Caki2 (cell line): ENCODE results near the gene OLFML1. TPM values are rescaled to one million over a fixed set of nuclear protein-coding genes. Genes with fewer than 3 reads are reported as not detected.

Source experiments
- DNase-seq: peaks from one replicate; pipeline ENCODE4 v3.0.0-alpha.2; 2015; ENCODE audit warnings: low read depth
- in situ Hi-C: cut with HindIII; loops from 2 replicates; pipeline ENCODE4 v1.10.0; 2016; ENCODE audit warnings: low sequenced_read_pairs, low pct_unique_long_range_greater_than_20kb, mixed read lengths
- total RNA-seq: library from RNA; depleted of rRNA; stranded (reverse); fragments of >200 nt; shearing (Covaris generic); gene quantifications from 2 replicates; pipeline ENCODE4 v1.2.3, GENCODE V29; 2014; ENCODE audit warnings: low replicate concordance

The OLFML1 gene
- total RNA-seq, 1 experiment from 2014 or later: not detected

DNA sequence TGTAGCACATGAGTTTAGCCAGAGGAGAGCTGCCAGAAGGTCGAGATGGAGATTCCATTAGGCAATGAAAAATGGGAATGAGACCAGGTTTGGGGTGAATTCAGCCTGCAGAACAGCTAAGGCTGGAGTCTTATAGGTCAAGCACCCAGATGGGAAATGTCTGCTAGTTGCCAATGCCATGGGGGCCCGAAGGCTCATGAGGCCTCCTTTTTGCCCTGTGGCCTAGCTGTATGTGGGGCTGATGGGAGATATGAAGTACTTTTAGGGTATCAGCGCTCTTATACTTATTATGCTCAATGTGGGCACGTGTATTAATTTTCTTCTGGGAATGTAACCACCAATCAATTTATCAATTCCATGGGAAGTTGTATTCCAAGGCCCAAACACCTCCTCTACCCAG, 37.2 kb downstream of the OLFML1 start:
- in situ Hi-C loops: no loop called here
- DNase-seq: no peak

DNA sequence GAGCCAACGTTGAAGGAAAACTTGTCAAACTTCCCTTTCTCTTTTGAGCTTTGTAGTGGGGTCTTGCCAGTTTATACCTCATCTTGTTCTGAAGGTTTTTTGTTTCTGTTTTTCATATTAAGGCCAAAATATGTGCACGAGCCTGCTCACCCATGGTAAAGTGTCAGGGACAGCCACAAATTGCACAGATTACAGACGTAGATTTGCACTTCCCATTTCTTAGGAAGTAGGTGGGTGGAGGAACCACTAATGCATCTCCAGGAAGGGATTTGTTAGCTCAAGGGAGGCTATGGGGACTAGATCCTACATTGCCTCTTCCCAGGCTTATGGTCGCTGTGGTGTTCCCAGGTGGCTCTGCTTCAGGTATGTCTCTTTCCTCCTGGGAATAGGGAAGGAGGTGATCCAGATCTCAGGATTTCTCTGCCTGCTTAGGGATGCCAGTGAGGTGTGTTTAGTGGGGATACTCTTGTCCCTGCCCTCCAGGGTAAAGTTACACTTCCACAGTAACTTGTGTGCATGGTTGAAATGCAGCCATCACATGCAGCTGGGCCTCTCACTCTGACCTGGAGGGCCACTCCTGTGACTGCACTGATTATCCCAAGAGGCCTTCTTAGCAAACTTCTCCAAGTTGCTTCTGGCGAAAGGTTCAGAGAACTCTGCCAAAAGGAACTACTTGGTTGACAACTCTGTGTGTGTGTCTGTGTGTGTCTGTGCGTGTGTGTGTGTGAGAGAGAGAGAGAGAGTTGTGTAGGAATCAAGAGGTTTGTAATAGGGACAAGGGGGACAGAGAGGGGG, 38.3 kb downstream of the OLFML1 start:
- in situ Hi-C loops: no loop called here
- no peak for DNase-seq

- peak; percentile 73 for DNase-seq
- in situ Hi-C loops: no loop called here
Observed at GRCh38 chr11:7524462-7525235, 39.3 kb downstream of the OLFML1 start.

DNA sequence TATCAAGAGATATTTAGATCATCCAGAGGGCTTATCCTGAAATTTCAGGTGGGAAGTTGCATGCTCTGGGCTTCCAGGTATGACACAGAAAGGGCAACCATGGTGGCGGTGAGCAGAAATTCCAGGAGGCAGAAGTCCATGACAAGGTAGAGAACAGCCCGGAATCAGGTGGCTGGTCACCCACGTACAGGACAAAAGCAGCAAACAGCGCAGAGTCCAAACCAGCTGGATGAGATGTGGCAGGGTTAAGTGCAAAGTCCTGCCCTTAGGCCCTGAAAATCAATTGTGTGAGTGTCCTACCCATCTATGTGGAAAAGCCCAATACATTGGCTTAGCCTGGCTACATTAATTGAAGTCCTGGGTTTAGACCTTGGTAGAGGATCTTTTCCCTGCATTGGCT, 40.1 kb downstream of the OLFML1 start:
- in situ Hi-C loops: no loop called here
- no peak for DNase-seq

- DNase-seq: no peak
- in situ Hi-C loops: no loop called here
Observed at GRCh38 chr11:7527029-7527428, 41.7 kb downstream of the OLFML1 start.

DNA sequence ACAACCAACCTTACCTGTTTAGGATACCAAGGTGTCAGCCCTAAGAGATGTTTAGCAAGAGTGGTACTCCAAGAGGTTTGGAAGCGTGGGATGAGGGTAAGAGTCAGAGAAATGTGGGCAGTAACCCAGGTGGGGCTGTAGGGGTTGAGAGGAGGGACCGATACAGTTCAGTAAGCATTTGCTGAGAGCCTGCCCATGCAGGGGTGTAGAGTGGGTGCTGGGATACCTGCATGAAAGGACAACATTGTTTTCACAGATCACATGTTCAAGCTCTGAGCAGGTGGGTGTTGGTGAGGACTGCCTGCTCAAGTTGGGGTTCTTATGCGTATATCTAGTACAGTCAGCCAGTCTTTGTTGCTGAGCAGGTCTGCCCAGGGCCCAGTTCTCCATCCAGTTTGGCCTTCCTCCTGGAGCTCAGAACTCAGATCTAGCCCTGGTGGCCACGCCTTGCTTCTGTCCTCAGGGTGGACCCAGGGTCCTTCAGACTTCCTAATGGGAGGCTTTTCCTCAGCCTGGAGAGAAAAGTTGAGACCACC, 43.3 kb downstream of the OLFML1 start:
- DNase-seq: no peak
- in situ Hi-C loops: no loop called here

DNA sequence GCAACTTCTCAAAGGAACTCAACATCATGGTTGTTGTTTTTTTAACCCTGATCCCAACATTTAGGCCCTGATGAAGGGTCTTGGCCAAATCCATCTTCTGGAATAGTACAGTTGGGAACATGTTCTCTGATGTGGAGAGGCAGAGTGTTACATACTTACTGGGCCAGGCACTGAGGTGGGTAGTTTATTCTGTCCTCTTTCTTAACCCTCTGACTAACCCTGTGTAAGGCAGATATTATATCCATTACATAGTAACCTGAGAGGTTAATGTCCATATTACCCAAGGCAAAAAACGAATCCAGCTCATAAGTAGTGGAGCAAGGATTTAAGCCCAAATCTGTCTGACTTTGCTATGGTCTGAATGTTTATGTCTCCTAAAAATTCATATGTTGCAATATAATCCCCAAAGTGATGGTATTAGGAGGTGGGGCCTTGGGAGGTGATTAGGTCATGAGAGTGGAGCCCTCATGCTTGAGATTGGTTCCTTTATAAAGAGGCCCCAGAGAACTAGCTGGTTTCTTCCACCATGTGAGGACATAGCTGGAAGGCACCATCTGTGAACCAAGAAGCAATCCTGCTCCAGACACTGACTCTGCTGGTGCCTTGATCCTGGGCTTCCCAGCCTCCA, 44.8 kb downstream of the OLFML1 start:
- in situ Hi-C loops: no loop called here
- no peak for DNase-seq

GRCh38 chr11:7531011-7531410, 45.7 kb downstream of the OLFML1 start:
- DNase-seq: no peak

GRCh38 chr11:7532405-7533145, 47.3 kb downstream of the OLFML1 start:
- in situ Hi-C loops: no loop called here
- no peak for DNase-seq

More at GRCh38 chr11:7531011-7531410, 45.7 kb downstream of the OLFML1 start:
- in situ Hi-C loops: no loop called here

DNA sequence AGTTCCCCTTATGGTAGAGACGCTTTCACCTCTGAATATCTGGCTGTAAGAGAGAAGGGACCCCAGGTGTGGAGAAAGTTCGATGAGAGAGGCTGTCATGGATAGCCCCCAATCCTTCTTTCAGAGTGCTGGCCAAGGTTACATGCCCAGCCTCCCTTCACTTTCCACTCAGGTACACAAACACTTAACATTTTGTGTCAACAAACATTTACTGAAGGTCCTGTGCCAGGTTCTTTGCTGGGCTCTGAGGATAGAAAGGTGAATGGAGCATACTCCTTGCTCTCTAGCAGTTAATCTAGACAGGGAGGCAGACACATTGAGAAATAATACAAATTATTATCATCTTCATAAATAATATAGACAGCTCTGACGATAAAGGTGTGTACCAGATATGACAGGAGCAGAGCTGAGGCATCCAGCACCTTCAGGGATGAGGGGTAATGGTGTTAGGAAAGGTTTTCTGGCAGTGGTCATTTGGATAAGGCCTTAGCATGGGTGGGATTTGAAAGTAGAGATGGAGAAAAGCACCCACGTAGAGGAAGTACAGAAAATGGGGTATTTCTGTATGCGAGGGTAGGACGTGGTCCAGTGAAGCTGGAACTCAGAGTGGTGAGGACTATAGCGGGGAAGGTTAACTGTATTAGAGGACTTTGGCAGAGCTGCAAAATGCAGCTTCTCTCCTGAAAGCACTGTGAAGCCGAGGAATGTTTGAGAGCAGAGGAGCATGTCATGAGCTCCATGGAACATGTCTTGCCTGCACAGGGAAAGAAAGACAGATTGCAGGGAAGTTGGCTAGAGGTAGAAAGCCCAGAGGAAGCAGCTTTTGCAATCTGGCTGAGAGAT, 48.1 kb downstream of the OLFML1 start:
- no peak for DNase-seq
- in situ Hi-C loops: no loop called here

GRCh38 chr11:7534042-7534378, 48.7 kb downstream of the OLFML1 start:
- in situ Hi-C loops: no loop called here

DNA sequence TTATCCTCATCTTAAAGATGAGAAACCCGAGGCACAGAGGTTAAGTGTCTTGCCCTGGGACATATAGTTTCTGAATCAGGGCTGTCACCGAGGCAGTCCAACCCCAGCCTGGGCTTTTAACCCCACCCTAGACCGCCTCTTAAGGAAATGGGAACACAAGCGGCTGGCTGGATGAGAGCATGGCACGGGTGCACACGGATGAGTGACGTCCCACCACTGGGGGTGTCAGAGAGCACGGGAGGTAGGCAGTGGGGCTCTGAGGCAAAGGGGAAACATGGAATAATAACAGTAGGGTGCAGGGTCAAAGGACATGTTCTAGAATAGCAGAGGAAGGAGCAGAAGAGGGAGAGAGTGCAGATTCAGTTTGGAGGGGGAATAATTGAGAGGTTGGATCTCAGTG, 50.8 kb downstream of the OLFML1 start:
- in situ Hi-C loops: no loop called here
- no peak for DNase-seq

More at GRCh38 chr11:7534042-7534378, 48.7 kb downstream of the OLFML1 start:
- no peak for DNase-seq

DNA sequence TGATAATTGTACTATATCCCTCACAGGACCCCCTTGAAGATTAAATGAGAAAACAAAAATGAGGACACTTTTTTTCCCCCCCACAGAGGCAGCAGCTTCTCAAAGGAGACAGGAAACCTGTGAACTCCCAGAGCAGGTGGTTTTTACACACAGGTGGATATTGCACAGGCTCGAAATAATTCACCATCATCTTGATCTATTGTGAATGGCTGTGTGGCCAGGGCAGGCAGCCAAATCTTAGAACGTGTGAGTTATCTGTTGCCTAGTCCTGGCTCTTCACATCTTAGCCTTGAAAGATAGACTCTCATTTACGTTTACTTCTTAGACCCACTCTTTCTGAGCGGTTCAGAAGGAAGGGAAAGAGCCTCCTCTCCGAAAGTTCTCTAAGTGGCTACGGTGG, 52.0 kb downstream of the OLFML1 start:
- in situ Hi-C loops: no loop called here
- no peak for DNase-seq

- in situ Hi-C loops: no loop called here
- DNase-seq: no peak
Observed at GRCh38 chr11:7538031-7538430, 52.7 kb downstream of the OLFML1 start.

DNA sequence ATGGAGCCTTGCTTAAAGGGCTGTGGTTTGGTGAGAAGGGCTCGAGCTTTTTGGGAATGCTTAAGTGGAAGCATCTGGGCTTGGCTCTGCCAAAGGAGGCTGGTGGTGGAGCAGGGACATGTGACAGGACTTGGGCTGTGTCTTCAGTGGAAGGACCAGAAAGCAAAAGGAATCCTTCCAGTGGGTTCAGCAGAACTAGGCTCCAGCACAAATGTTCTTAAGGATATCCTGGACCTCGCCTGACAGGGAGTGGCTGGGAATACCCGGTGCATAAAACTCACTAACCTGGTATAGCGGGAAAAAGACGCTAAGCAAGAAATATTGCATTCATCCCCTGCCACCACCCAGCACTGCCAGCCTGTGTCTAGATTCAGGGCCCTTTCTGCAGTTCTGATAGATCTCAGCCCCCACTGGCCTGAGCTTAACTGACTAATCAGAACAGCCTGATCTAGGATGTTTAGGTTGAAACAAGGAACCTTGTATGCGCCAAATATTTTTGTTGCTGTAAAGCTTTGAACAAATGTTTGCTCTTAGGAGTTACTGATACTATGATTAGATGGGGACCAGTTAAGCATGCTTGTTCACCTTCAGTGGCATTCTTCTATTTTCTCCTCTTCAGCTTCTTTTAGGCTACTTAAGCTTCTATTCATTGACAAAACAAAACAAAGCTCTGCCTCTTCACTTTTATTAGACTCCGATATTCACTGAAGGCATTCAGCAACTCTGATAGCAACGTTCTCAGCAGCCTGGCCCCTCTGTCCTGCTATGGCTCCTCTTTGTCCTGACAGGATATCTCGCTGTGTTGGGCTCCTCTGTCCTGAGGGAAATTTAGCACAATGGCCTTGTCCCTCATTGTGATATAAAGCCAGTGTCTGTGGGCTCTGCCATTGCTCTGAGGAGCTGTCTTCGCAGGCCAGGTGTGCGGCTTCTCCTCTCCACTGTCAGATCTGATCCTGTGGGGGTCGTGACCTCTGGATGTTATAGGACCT, 53.5 kb downstream of the OLFML1 start:
- in situ Hi-C loops: no loop called here
- DNase-seq: no peak

GRCh38 chr11:7540830-7541555, 55.7 kb downstream of the OLFML1 start:
- in situ Hi-C loops: no loop called here

More at GRCh38 chr11:7540830-7541555, 55.7 kb downstream of the OLFML1 start:
- no peak for DNase-seq
